Endothelial cell of umbilical vein (primary cell): ENCODE measurements around the gene SSTR3. TPM values are rescaled to one million over a fixed set of nuclear protein-coding genes. Genes with fewer than 3 reads are reported as not detected.
"Not testable (repeated sequence)": the region's sequence is repeated elsewhere in the genome, so short reads cannot be mapped to it uniquely, and the experiment has no call there.

Source experiments
- BruUV-seq: library from RNA; stranded (reverse); fragments of 400-500 nt; replicated peaks from 2 replicates; lab custom pipeline; 2021; lab: Mats Ljungman, UMichigan
- CTCF ChIA-PET: fragments of 300-600, 350-600 bp; sonication (Branson Sonifier 250); formaldehyde crosslinking; loops from one replicate; lab custom pipeline; 2021; ENCODE audit warnings: antibody characterized with exemption, inconsistent platforms; lab: Charles Lee
- POLR2A ChIA-PET: fragments of 300-600, 350-600 bp; sonication (Branson Sonifier 250); formaldehyde crosslinking; loops from one replicate; lab custom pipeline; 2021; ENCODE audit warnings: antibody characterized with exemption, inconsistent platforms; lab: Charles Lee
- DNase-seq: peaks from one replicate; pipeline ENCODE4 v3.0.0-alpha.2; 2011; ENCODE audit warnings: low read depth, low spot score
- FAIRE-seq: peaks from 2 replicates; lab custom pipeline; 2011; peaks lifted over from hg19 to GRCh38; lab: Jason Lieb, UNC
- H2AFZ ChIP-seq: 2 replicates; pipeline ENCODE4 v1.6.0; 2012; ENCODE audit warnings: low read depth, low read length, control low read depth, inconsistent platforms
- H3K27ac ChIP-seq: 2 replicates; pipeline ENCODE4 v1.5.1; 2011; ENCODE audit warnings: low read depth, mild to moderate bottlenecking, control low read depth, low read length, moderate library complexity; ENCODE audit not compliant: insufficient read depth
- H3K27me3 ChIP-seq, 2 experiments: 2 replicates each; pipeline versions ENCODE4 v1.6.0 to v1.6.1; 2011; ENCODE audit warnings: low read length in 2 of 2, mixed read lengths in 1 of 2; ENCODE audit not compliant: control insufficient read depth in 2 of 2, insufficient read depth in 2 of 2
- H3K36me3 ChIP-seq, 2 experiments: 2 replicates in 1 of 2; 3 replicates in 1 of 2; pipeline ENCODE4 v1.5.1; 2011; ENCODE audit warnings: low read length in 2 of 2, mild to moderate bottlenecking in 1 of 2, moderate library complexity in 1 of 2; ENCODE audit not compliant: control insufficient read depth in 2 of 2, insufficient read depth in 2 of 2; ENCODE audit errors: extremely low read depth in 1 of 2
- H3K4me1 ChIP-seq: 3 replicates; pipeline ENCODE4 v1.5.1; 2011; ENCODE audit warnings: mild to moderate bottlenecking, low read length; ENCODE audit not compliant: control insufficient read depth, insufficient read depth; ENCODE audit errors: extremely low read depth
- H3K4me2 ChIP-seq: 2 replicates; pipeline ENCODE4 v1.6.1; 2011; ENCODE audit warnings: low read length, control low read depth, mixed read lengths; ENCODE audit not compliant: insufficient read depth
- H3K4me3 ChIP-seq, 3 experiments: fragments of 200-600 bp in 1 of 3; sonication (generic), shearing (Covaris generic) in 1 of 3; replicated peaks in 1 of 3; 2 replicates each; pipeline ENCODE4 v1.5.1; 2011 to 2016; ENCODE audit warnings: control low read depth in 3 of 3, low read length in 3 of 3, mild to moderate bottlenecking in 2 of 3, inconsistent platforms in 1 of 3, low read depth in 1 of 3, moderate library complexity in 1 of 3; ENCODE audit not compliant: insufficient read depth in 1 of 3
- H3K79me2 ChIP-seq: 2 replicates; pipeline ENCODE4 v1.6.0; 2012; ENCODE audit warnings: low read length, inconsistent platforms; ENCODE audit not compliant: control insufficient read depth, insufficient read depth
- H3K9ac ChIP-seq: replicated peaks from 2 replicates; pipeline ENCODE3; 2011; ENCODE audit warnings: low read length, control low read depth; ENCODE audit not compliant: insufficient read depth; ENCODE audit errors: extremely low read depth
- H3K9me1 ChIP-seq: replicated peaks from 3 replicates; pipeline ENCODE4 v1.6.0; 2011; ENCODE audit warnings: mild to moderate bottlenecking, low read length; ENCODE audit not compliant: control insufficient read depth, insufficient read depth; ENCODE audit errors: extremely low read depth
- H3K9me3 ChIP-seq: replicated peaks from 2 replicates; pipeline ENCODE4 v1.5.1; 2012; ENCODE audit warnings: low read length, inconsistent platforms; ENCODE audit not compliant: control insufficient read depth, insufficient read depth
- H4K20me1 ChIP-seq: replicated peaks from 2 replicates; pipeline ENCODE3; 2011; ENCODE audit warnings: mild to moderate bottlenecking, low read length; ENCODE audit not compliant: control insufficient read depth, insufficient read depth; ENCODE audit errors: extremely low read depth
- FOS ChIP-seq: IDR thresholded peaks from 2 replicates; pipeline ENCODE4 v1.6.1; 2011; ENCODE audit warnings: mild to moderate bottlenecking, low read length, moderate library complexity, borderline replicate concordance; ENCODE audit not compliant: insufficient read depth
- GATA2 ChIP-seq: IDR thresholded peaks from 2 replicates; pipeline ENCODE4 v1.7.0; 2011; ENCODE audit warnings: low read depth, mild to moderate bottlenecking, moderate library complexity, mixed read lengths, low read length; ENCODE audit not compliant: insufficient read length, insufficient read depth
- MYC ChIP-seq: IDR thresholded peaks from one replicate; pipeline ENCODE4 v1.6.1; 2011; ENCODE audit warnings: mild to moderate bottlenecking, low read depth, low read length
- dilution Hi-C: fragments of 300-500 bp; cut with MboI; formaldehyde crosslinking; loops from one replicate; pipeline ENCODE4 v1.15.0; 2019; ENCODE audit warnings: low sequenced_read_pairs; ENCODE audit not compliant: extremely low pct_ligation_motif_present
- intact Hi-C: fragments of 100-400 bp; cut with micrococcal nuclease; formaldehyde crosslinking; loops from one replicate; pipeline ENCODE4 v1.10.0; 2022
- polyA plus RNA-seq, 4 experiments: library from polyadenylated mRNA; depleted of rRNA in 3 of 4; stranded (reverse) in 3 of 4; unstranded in 1 of 4; fragments of >200 nt; gene quantifications; 2 replicates each; pipeline versions ENCODE4 v1.2.1 to v1.2.3, GENCODE V29; 2011 to 2012; ENCODE audit warnings: missing spikeins in 1 of 4
- total RNA-seq: library from RNA; stranded (reverse); gene quantifications from 2 replicates; pipeline ENCODE4 v1.2.3, GENCODE V29; 2021
- TF ChIP-seq, protein P1 (sequence below), 2 donors: IDR thresholded peaks; 1 replicate in 1 of 2; 2 replicates in 1 of 2; pipeline ENCODE4 v1.5.1; 2011; ENCODE audit warnings: low read length in 2 of 2, mild to moderate bottlenecking in 2 of 2, moderate library complexity in 2 of 2, control low read depth in 1 of 2, inconsistent platforms in 1 of 2, low read depth in 1 of 2; ENCODE audit not compliant: insufficient read depth in 1 of 2; ENCODE audit errors: extremely low read depth in 1 of 2

The SSTR3 gene
- total and polyA plus RNA-seq, 2 donors (not counting 3 experiments of a cell fraction or from before 2014, with no cell fraction given), result not detected

DNA sequence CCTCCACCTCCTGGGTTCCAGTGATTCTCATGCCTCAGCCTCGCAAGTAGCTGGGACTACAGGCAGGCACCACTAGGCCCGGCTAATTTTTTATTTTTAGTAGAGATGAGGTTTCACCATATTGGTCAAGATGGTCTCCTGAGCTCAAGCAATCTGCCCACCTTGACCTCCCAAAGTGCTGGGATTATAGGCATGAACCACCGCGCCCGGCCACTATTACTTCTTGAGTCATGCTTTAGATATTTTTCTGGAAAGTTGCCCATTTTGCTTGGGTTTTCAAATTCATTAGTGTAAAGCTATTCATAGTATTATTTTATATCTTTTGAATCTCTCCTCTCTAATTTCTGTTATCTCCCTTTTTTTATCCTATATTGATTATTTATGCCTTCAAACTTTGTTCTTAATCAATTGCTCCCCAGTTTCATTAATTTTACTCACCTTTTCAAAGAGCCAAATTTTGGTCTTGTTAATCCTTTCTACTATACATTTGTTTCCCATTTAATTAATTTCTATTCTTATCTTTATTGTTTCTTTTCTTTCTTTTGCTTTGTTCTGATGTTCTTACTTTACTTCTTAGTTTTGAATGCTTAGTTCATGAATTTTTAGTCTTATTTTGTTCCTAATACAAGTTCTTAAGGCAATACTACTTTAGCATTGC, 42.1 kb upstream of the SSTR3 start:
- Histone ChIP-seq H3K27me3 (no peaks in the 10 kb centered on the region), H3K27ac (peak overlapping the region; percentile 99), H3K4me2 (peak overlapping the region; percentile 97), H3K4me1 (peaks cover 31% of the 10 kb centered on the region), H3K4me3 (peak overlapping the region in 2 of 3 experiments; percentile 10 to 43), H3K9ac (peak overlapping the region; percentile 94), H4K20me1 (no peaks in the 10 kb centered on the region), H2AFZ (no peak overlapping the region), H3K36me3 (no peaks in the 10 kb centered on the region), H3K9me1 (no peaks in the 10 kb centered on the region), H3K9me3 (no peaks in the 10 kb centered on the region), H3K79me2 (no peaks in the 10 kb centered on the region)
- POLR2A ChIA-PET, result no interaction called here
- CTCF ChIA-PET, result interaction anchor here (1.1 to 3.1 kb wide), 6 partner anchors 11 to 338 kb away, joined by 3 to 28 read pairs (median 4); partner anchors contain the start of gene RAC2
- intact Hi-C loops (loop anchor here (1.0 kb wide), 1 partner anchor 201 kb away; no protein-coding TSS in a partner anchor), dilution Hi-C loops (no loop called here)
- DNase-seq (peak; percentile 76), FAIRE-seq (peak; percentile 88)
- TF ChIP-seq FOS (peak; percentile 38), GATA2 (no peak)
- TSS peak; percentile 89 for BruUV-seq

DNA sequence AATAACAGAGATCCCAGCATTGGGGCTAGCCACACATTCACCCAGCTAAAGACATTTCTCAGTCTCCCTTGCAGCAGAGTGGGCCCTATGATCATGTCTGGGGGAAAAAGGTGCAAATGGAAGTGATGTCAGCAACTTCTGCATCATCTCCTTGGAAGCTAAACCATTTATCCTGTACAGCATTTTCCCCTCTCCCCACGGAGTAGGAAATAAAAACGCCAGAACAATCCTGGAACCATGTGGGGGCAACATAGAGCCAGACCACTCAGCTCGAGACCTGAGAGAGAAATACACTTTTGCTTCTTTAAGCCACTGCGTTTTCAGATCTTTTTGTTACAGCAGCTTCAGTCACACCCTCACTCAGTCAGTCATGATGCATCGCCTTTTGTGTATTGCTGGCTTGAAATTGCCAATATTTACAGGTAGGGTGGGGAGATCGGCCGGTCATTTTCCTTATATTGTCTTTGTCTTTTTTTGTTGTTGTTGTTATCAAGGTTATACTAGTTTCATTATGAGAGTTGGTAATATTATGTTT, 40.9 kb upstream of the SSTR3 start:
- BruUV-seq, result no TSS peak

DNA sequence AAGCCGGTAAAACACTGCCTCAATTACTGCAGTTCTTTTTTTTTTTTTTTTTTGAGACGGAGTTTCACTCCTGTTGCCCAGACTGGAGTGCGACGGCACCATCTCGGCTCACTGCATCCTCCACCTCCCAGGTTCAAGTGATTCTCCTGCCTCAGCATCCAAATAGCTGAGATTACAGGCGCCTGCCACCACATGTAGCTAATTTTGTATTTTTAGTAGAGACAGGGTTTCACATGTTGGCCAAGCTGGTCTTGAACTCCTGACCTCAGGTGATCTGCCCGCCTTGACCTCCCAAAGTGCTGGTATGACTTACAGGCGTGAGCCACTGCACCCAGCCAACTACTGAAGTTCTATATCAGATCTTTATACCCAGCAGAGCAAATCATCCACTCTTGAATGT, 39.6 kb upstream of the SSTR3 start:
- H3K27me3 ChIP-seq, DNase-seq, BruUV-seq, H3K9me1 ChIP-seq, H3K4me3 ChIP-seq, H3K4me2 ChIP-seq, H3K9me3 ChIP-seq, FAIRE-seq, H4K20me1 ChIP-seq, dilution Hi-C loops, H3K27ac ChIP-seq, H3K36me3 ChIP-seq, H3K79me2 ChIP-seq, H2AFZ ChIP-seq, POLR2A ChIA-PET, H3K9ac ChIP-seq: not testable (repeated sequence)
- CTCF ChIA-PET, result interaction anchor here (1.6 to 1.9 kb wide), 2 partner anchors 10 to 53 kb away, joined by 5 to 10 read pairs; no protein-coding TSS in a partner anchor
- H3K4me1 ChIP-seq, result peaks cover 31% of the 10 kb centered on the region
- intact Hi-C loops, result loop anchor here (2.0 kb wide), 1 partner anchor 53 kb away; no protein-coding TSS in a partner anchor

More for the DNA sequence above, 40.9 kb upstream of the SSTR3 start:
- Histone ChIP-seq H3K9me1 (no peaks in the 10 kb centered on the region), H3K4me1 (peaks cover 31% of the 10 kb centered on the region), H3K27ac (no peak overlapping the region), H4K20me1 (no peaks in the 10 kb centered on the region), H2AFZ (peak overlapping the region; percentile 52), H3K27me3 (no peaks in the 10 kb centered on the region), H3K4me3 (no peak overlapping the region), H3K36me3 (no peaks in the 10 kb centered on the region), H3K4me2 (no peak overlapping the region), H3K9ac (no peak overlapping the region), H3K79me2 (no peaks in the 10 kb centered on the region), H3K9me3 (no peaks in the 10 kb centered on the region)
- intact Hi-C loops, result loop anchor here (1.0 to 2.0 kb wide), 2 partner anchors 9 to 54 kb away; partner anchors contain the start of gene RAC2
- peak; percentile 58 for DNase-seq
- peak; percentile 79 for FAIRE-seq
- TF ChIP-seq, protein P1, sequence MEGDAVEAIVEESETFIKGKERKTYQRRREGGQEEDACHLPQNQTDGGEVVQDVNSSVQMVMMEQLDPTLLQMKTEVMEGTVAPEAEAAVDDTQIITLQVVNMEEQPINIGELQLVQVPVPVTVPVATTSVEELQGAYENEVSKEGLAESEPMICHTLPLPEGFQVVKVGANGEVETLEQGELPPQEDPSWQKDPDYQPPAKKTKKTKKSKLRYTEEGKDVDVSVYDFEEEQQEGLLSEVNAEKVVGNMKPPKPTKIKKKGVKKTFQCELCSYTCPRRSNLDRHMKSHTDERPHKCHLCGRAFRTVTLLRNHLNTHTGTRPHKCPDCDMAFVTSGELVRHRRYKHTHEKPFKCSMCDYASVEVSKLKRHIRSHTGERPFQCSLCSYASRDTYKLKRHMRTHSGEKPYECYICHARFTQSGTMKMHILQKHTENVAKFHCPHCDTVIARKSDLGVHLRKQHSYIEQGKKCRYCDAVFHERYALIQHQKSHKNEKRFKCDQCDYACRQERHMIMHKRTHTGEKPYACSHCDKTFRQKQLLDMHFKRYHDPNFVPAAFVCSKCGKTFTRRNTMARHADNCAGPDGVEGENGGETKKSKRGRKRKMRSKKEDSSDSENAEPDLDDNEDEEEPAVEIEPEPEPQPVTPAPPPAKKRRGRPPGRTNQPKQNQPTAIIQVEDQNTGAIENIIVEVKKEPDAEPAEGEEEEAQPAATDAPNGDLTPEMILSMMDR (IDR thresholded peaks at IDR 0.05; ENCODE audit: extremely low read depth in 1 of 2, insufficient read depth in 1 of 2, low read depth in 1 of 2, low read length in 2 of 2), result peak; percentile 7 to 22
- TF ChIP-seq MYC, result no peak
- POLR2A ChIA-PET, result no interaction called here
- dilution Hi-C loops, result no loop called here
- CTCF ChIA-PET, result interaction anchor here (0.9 to 3.1 kb wide), 8 partner anchors 8 to 339 kb away, joined by 3 to 28 read pairs (median 4); partner anchors contain the start of gene RAC2
